ENCODE data around the gene CREBBP.
"Not testable (repeated sequence)": the region's sequence is repeated elsewhere in the genome, so short reads cannot be mapped to it uniquely, and the experiment has no call there.

CREBBP gene

GRCh38 chr16:3880623-3881498 is at the start of gene CREBBP:
Gene CREBBP (minus strand): TSS chr16:3880713. CDS start chr16:3879916, 797 bp downstream.
- peak; percentile 91 for DNase-seq

- not testable (repeated sequence) for DNase-seq
These were observed 46.6 kb upstream of the CREBBP start for GRCh38 chr16:3927147-3927546.

GRCh38 chr16:3924763-3925162 is 44.2 kb upstream of the CREBBP start:
- no peak for DNase-seq

GRCh38 chr16:3922241-3922640 is 41.7 kb upstream of the CREBBP start:
- no peak for DNase-seq

GRCh38 chr16:3920206-3920605 is 39.7 kb upstream of the CREBBP start:
- DNase-seq, result no peak

GRCh38 chr16:3919413-3919812 is 38.9 kb upstream of the CREBBP start:
- no peak for DNase-seq

- DNase-seq, result no peak
These were observed 35.1 kb upstream of the CREBBP start for GRCh38 chr16:3915426-3916260.

- no peak for DNase-seq
These were observed 32.4 kb upstream of the CREBBP start for GRCh38 chr16:3912897-3913296.

- no peak for DNase-seq
These were observed 31.9 kb upstream of the CREBBP start for GRCh38 chr16:3912373-3912772.

- DNase-seq, result not testable (repeated sequence)
These were observed 31.2 kb upstream of the CREBBP start for GRCh38 chr16:3911741-3912140.

- no peak for DNase-seq
These were observed 29.5 kb upstream of the CREBBP start for GRCh38 chr16:3909791-3910583.

GRCh38 chr16:3908951-3909437 is 28.5 kb upstream of the CREBBP start:
- no peak for DNase-seq

- DNase-seq, result no peak
These were observed 27.1 kb upstream of the CREBBP start for GRCh38 chr16:3907586-3907985.

- no peak for DNase-seq
These were observed 25.9 kb upstream of the CREBBP start for GRCh38 chr16:3906363-3906762.

GRCh38 chr16:3904875-3905274 is 24.4 kb upstream of the CREBBP start:
- DNase-seq, result no peak

GRCh38 chr16:3890091-3890490 is 9.6 kb upstream of the CREBBP start:
- DNase-seq, result no peak

GRCh38 chr16:3889059-3889458 is 8.5 kb upstream of the CREBBP start:
- no peak for DNase-seq

GRCh38 chr16:3885999-3886398 is 5.5 kb upstream of the CREBBP start:
- DNase-seq, result not testable (repeated sequence)

- no peak for DNase-seq
These were observed 3.9 kb upstream of the CREBBP start for GRCh38 chr16:3884398-3884797.

- no peak for DNase-seq
These were observed 2.0 kb upstream of the CREBBP start for GRCh38 chr16:3882531-3882930.

- DNase-seq, result no peak
These were observed 1.0 kb upstream of the CREBBP start for GRCh38 chr16:3881499-3881990.

- peak; percentile 79 for DNase-seq
These were observed 487 bp downstream of the CREBBP start for GRCh38 chr16:3879887-3880564.
